SH-SY5Y (cell line): ENCODE results near the gene P3H1.

Experiments
- GATA2 ChIP-seq: IDR thresholded peaks from 2 replicates; pipeline ENCODE4 v1.6.1; 2011; ENCODE audit warnings: mild to moderate bottlenecking, low read depth, low read length
- GATA3 ChIP-seq: IDR thresholded peaks from 2 replicates; pipeline ENCODE4 v1.6.1; 2011; ENCODE audit warnings: low read depth, mild to moderate bottlenecking, low read length, moderate library complexity

DNA sequence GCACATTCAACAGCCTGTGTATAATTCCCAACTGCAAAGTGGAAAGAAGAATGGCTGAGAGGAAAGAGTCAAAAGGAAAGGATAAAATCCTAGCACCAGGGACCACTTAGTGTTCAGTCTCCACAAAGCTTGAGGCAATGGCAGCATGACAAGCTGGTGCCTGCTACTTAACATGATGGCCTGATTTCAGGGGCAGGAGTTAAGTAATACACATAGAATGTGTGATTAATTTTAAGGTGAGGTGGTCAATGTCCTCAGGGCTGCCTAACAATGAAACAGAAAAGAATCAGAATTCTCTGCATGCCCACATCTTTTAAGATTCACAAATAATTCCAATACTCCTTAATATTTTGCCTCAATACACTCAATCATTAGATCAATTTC, 8.9 kb downstream of the P3H1 start:
- no peak for TF ChIP-seq GATA2
- no peak for TF ChIP-seq GATA3
